Erythroblast (primary cell): ENCODE results near the gene GIGYF2.

ENCODE experiments used
- DNase-seq, 2 experiments: peaks; one replicate each; lab custom pipeline; 2025; lab: John Stamatoyannopoulos, UW
- GATA1 ChIP-seq: IDR thresholded peaks from 2 replicates; pipeline ENCODE4 v1.6.1; 2011; ENCODE audit warnings: low read depth, mild to moderate bottlenecking, control low read depth, low read length, moderate library complexity
- POLR2A ChIP-seq: IDR thresholded peaks from 2 replicates; pipeline ENCODE4 v1.6.1; 2011; ENCODE audit warnings: mild to moderate bottlenecking, low read length

The GIGYF2 gene

DNA sequence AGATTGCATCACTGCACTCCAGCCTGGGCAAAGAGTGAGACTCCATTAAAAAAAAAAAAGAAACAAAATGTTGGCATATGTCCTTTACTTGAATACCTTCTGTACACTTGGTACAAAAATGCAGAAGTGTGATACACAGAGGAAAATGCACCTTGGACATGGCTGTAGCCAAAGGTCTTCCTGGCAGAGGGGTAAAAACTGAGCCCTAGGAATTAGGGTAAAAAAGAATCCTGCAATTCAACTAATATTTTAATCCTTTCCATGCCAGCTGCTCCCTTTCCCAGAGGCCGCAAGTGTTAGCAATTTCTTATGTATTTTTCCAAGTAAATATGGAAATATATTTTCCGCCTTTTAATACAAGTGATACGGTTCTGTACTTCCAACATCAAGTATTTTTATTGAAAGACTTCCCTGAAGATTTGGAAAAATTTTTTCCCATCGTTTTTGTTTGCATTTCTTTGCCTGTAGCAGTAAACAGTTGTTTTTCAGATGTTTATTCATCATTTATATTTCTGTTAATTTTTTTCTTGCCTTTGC is 53.1 kb downstream of the GIGYF2 start:
- no peak for DNase-seq
- TF ChIP-seq POLR2A (no peak), GATA1 (no peak)

DNA sequence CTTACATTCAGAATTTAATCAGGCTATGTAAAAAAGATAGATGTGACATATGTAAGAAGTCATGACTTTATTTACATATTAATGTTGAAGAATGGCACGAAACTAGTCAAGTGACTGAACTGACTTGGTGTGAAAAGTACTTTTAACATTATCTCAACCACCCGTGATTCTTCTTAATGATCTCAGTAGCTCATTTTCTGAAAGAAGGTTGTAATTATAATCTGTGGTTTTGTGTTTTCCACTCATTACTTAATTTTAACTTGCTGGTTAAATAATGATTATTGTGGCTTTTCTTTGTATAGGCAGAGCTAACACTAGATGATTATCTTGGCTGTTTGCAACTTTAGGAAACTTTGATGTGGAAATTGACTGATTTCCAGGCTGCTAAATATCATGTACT is 60.8 kb downstream of the GIGYF2 start:
- no peak for DNase-seq
- TF ChIP-seq POLR2A: no peak
- no peak for TF ChIP-seq GATA1

DNA sequence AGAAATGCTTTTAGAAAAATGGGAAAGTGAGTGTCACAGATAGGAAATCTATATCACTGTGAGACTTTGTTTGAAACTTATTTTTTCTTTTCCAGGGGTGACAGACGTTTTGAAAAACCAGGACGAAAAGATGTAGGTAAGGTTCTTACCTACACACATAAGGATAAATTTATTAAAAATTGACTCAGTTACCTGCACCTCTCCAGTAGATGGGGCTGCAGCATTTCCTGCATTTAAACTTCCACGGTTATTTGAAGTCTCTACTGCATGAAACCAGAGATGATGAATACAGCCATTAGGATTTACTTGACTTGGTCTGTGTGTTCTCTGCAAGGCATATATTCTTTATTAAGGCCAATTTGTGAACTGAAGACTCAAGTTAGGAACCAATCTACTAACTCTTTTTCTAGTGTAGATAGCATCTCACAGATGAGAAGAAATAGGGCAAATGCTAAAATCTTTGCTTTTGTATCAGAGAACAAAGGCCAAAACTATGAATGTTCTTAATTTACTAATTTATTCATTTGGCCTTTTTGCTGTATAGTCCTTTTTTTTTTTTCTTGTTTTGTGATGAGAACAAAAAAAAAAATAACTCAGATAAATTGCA is 64.3 kb downstream of the GIGYF2 start:
- peak; percentile 45 to 65 for DNase-seq
- TF ChIP-seq POLR2A (no peak), GATA1 (no peak)

DNA sequence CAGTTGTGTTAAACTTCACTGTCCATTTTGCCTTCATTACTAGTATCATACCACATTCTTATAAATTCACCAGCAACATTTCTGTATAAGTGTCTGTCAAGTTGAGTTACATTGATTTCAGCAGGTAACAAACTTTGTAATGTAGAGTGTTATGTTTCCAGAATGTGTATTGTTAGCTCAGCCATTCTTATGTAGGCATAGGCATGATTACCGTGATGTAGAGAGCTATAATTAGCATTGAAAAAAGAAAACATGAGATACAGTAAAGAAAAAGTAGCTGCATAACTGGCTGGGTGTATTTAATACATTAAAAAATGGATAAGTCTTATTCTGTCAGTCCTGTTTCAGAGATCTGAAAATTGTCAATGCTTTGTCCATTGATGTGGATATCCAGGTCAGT is 70.7 kb downstream of the GIGYF2 start:
- TF ChIP-seq POLR2A: no peak
- no peak for TF ChIP-seq GATA1
- no peak for DNase-seq

DNA sequence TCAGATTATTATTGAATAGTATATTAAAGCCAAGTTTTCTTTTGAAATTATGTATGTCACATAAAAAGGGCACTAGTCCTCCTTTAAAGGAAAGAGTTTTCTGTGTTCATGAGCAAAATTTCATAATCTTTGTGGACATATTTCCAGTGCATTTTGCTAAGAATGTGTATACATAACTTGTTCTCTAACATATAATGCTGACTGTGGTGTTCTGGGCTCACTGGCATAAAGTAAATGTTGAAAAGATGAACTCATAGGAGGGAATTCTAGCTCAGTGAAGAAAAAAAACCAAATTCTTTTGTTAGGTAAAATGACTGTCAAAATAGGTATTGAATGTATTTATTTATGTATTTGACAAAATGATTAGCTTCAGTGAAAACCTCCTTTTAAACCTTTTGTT is 73.1 kb downstream of the GIGYF2 start:
- no peak for DNase-seq
- TF ChIP-seq POLR2A (no peak), GATA1 (no peak)

DNA sequence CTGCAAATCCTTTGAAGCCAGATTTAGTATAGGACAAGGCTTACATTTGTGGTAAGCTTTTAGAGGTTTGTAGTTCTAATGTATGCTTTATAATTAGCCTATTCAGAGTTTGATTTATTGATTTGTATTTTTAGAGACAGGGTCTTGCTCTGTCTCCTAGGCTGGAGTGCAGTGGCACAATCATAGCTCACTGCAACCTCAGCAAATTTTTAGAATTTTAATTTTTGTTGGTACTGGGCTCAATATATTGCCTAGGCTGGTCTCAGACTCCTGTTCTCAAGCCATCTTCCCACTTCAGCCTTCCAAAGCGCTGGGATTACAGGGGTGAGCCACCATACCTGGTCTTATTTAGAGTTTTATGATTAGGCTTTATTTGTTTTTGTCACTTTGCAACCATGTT is 74.7 kb downstream of the GIGYF2 start:
- DNase-seq: no peak
- TF ChIP-seq GATA1 (no peak), POLR2A (no peak)

DNA sequence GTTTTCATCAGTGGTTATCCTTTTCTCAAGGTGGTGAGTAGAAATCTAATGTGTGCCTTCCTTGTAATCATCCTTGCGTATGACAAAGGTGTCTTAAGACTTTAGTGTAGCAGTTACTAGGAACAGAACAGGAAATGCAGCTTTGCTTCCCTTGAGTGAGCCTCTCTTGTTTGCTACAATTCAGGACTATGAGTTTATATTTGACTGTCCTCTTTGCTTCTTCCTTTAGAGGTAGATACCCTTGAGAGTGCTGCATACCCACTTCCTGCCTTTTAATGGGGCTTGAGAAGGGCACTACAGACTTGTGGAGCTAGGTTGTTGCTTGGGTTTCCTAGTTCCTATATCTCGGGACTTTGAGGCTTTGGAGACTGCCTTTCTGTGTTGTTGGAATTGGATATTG is 75.4 kb downstream of the GIGYF2 start:
- no peak for TF ChIP-seq GATA1
- TF ChIP-seq POLR2A: no peak
- DNase-seq: no peak

DNA sequence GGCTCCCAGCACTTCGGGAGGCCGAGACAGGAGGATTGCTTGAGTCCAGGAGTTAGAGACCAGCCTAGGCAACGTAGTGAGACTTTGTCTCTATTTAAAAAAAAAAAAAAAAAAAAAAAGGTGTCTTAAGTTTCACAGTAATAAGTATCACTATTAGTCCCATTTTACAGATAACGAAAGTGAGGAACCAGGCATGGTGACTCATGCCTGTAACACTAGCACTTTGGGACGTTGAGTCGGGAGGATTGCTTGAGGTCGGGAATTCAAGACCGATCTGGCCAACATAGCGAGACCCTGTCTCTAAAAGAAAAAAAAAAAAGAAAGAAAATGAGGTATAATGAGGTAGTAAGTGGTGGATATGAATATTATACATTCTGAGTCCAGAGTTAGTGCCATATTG is 76.7 kb downstream of the GIGYF2 start:
- TF ChIP-seq GATA1 (no peak), POLR2A (no peak)
- no peak for DNase-seq

DNA sequence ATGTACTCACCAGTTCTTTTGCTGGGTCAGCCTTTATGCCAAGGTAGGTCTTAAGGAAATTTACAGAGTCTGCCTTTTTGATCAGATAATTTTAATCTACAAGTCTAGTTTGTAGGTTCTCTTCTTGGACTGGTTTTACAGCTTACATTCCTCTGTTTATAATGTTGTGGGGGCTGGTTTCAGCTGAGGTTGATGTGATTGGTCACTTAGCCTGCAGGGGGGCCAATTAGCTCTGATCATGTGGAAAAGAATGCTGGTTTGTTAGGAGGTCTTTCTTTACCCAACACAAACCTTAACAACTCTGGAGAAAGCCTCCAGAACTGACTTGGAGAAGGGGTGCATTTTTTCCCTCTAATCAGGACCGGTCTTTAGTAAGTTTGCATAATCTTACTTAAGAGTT is 79.3 kb downstream of the GIGYF2 start, which contains the start of gene KCNJ13:
Gene KCNJ13 (minus strand): TSS at position 131 of the 400 bp plus-strand sequence. CDS start 5,203 bp downstream, outside the sequence.
- DNase-seq: no peak
- TF ChIP-seq GATA1 (no peak), POLR2A (no peak)

DNA sequence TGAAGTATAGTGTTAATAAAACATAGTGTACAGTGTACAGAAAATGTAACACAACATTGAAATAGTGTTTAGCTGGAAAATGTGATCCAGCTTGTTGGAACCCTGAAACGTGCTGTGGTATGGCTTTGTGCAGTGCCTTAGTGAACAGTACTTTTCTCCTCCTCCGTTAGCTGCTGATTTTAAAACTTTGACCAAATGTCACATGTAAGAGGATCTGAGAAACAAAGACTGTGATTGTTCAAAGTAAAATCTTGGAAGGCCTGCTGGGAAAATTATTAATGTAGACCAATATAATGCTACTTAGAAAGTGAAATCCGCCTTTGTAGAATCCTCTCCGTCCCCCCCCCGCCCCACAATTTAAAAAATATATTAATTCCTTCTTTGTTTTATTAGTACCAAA is 80.1 kb downstream of the GIGYF2 start:
- no peak for DNase-seq
- TF ChIP-seq GATA1: no peak
- TF ChIP-seq POLR2A: no peak

DNA sequence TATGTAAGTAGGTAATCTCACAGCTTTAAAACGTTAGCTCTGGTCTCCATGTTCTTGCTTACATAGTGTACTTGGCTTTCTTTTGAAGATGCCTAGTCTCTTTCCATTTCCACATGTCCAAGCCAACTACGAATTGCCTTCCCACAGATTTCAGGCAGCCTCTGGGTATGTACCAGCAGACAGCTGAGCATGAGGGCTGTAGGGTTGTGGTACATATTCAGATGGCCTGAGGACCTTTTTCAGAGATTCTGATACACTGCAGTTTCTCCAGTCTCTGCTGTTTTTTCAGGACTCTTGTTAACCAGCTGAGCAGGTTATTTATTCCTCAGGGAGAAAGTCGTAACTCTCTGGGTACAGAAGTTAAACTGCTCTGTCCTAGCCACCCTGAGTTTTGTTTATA is 82.3 kb downstream of the GIGYF2 start:
- TF ChIP-seq POLR2A: no peak
- TF ChIP-seq GATA1: no peak
- DNase-seq: no peak

DNA sequence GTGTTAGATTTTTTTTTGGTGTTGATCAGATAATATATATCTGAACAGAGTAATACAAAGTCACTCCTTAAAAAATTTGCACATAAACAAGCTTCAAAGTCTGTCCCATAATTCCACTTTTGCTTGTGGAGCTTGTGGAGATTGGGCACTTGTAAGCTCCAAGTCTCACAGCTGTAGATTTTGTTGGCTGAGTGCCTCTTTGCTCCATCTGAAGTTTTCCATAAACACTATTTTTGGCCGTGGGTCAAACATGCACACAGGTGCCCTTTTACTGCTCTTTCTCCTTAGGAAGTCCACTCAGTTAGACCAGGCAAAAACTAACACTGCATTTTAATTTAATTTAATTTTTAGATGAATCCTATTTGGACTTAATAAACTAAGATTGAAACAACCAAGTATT is 82.8 kb downstream of the GIGYF2 start:
- TF ChIP-seq GATA1 (no peak), POLR2A (no peak)
- no peak for DNase-seq

DNA sequence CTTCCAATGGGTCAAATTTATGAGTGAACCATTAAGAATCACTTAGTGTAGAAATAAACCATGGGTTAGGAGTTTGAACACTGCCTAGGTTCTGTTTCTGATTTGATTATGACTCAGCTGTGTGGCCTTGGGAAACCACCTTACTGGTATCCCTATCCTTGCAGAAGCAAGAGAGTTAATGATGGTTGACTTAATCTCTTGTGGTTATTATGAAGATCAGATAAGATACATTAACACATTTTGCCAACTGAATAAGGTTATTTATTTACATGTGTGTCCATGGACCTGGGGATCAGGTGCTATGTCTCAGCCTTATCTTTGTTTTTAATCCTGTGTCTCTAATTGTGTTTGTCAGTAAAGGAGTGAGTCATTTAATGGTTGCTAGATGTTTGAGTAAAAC is 84.6 kb downstream of the GIGYF2 start:
- peak; percentile 10 to 45 for DNase-seq

DNA sequence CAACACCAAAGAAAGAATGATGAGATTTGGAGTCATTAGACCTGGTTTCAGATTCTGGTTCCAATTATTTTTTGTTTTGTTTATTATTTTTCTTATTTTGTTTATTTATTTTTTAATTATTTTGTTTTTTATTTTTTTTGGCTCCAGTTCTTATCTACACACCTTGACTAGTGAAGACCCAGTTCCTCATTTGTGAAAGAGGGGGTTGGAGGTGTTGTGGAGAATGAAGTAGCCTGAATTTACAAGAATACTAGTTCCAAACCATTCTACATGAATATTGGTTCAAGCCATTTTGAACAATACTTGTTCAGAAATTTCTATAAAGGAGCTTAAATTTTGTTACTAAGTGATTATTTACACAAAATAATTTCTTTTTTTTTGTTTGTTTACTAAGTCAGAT is 86.1 kb downstream of the GIGYF2 start:
- no peak for DNase-seq
- TF ChIP-seq POLR2A (no peak), GATA1 (no peak)

More for the DNA sequence above, 84.6 kb downstream of the GIGYF2 start:
- TF ChIP-seq POLR2A (no peak), GATA1 (no peak)

DNA sequence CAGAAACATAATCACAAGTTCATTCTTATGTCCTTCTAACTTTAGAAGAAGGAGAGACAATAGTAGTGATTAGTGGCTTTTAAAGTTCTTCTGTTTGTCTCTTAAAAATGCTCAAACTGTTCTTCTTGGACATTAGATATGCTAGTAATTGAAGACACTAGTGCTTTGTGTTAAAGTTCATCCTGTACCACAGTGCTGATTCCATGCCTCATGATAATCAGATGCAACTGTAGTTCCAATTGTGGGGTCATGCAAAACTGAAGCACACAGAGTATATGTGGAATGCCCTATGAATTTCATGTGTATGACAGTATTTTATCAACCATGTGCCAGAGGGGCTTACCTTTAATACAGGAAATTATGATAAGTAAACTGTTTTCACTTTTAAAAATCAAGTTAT is 90.7 kb downstream of the GIGYF2 start:
- TF ChIP-seq GATA1 (no peak), POLR2A (no peak)
- DNase-seq: no peak

DNA sequence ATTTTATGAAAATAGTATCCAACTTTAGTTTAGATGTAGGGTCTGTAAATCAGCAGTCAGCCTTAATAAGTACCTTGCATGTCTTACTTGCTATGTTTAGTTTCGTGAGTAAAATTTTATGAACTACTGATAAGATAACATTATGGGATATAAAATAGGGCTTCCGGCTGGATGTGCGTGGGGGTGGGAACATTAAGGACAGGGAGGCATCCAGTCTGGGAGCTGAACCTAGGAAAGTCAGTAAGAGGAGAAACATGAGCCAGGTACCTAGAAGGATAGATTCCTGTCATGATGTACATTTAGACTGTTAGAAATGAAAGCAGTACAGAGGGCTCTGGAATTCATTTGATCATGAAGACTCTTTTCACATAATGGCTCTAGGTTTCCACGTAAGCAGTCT is 92.0 kb downstream of the GIGYF2 start:
- TF ChIP-seq GATA1 (no peak), POLR2A (no peak)

More for the DNA sequence above, 92.0 kb downstream of the GIGYF2 start:
- DNase-seq: no peak
